ENCODE data around the gene TTC9C. TPM values are rescaled to one million over a fixed set of nuclear protein-coding genes. Genes with fewer than 3 reads are reported as not detected.

The TTC9C gene
- total and polyA plus RNA-seq, 2 of the 13 experiments (the other 11 are each of a cell fraction or from before 2014, with no cell fraction given) = 28.0 to 36.4 TPM

DNA sequence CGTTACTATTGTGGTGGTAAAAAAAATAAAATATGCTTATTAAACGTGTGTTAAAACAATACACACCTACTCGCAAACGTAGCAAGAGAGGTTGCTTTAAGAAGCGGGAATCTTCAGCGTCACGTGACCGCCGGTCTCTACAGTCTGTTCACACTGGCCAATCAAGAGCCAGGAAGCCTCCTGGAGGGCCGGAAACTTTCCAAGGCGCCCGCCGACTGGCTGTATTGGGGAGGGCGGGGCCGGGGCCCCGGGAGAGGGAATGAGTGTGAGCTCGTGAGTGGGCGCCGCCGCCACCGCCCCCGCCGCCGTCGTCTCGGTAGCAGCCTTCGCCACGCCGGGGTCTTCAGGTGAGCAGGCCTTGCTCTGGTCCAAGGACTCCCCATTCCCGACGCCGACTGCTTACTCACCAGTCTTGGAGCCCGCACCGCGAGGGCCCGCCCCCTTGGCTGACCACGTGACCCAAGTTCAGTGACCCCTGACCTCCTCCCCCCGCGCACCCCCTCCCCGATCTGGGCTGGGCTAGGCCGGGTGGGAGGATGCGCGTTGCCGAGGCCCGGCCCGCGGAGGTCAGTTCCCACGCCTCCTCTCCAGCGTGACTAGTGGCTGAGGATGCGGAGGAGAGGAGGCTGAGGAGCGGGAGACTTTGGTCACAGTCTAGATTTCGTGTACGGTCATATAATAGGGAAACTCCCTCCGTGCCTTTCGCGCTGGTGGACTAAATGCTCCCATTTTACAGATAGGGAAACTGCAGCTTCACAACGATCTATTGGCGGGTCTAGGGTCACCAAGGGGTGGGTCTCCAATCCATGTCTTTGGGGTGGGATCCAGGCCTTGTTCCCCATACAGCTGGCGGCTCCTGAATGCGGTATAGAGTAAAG, 43.1 kb downstream of the TTC9C start, which contains the start of gene TAF6L (continued):
- TF ChIP-seq, protein P1, sequence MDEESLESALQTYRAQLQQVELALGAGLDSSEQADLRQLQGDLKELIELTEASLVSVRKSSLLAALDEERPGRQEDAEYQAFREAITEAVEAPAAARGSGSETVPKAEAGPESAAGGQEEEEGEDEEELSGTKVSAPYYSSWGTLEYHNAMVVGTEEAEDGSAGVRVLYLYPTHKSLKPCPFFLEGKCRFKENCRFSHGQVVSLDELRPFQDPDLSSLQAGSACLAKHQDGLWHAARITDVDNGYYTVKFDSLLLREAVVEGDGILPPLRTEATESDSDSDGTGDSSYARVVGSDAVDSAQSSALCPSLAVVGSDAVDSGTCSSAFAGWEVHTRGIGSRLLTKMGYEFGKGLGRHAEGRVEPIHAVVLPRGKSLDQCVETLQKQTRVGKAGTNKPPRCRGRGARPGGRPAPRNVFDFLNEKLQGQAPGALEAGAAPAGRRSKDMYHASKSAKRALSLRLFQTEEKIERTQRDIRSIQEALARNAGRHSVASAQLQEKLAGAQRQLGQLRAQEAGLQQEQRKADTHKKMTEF (CRISPR knock-in tag; IDR thresholded peaks at IDR 0.05) = peak; percentile 86; the same call in 1 of the 2 replicates
- TF ChIP-seq ZNF33A (CRISPR knock-in tag; IDR thresholded peaks at IDR 0.05; ENCODE audit: borderline replicate concordance) (no peak), ZNF225 (CRISPR knock-in tag; IDR thresholded peaks at IDR 0.05) (peak; percentile 80; the same call in 1 of the 2 replicates), ZBTB7B (CRISPR knock-in tag; IDR thresholded peaks at IDR 0.05) (no peak; the same call in 1 of the 2 replicates), ZNF883 (CRISPR knock-in tag; IDR thresholded peaks at IDR 0.05; ENCODE audit: not compliant biosample characterization) (peak; percentile 56), ARID2 (CRISPR knock-in tag; IDR thresholded peaks at IDR 0.05; ENCODE audit: borderline replicate concordance) (no peak), ZNF33B (CRISPR knock-in tag; IDR thresholded peaks at IDR 0.05) (no peak), AKAP8 (CRISPR knock-in tag; IDR thresholded peaks at IDR 0.05) (no peak), SNAI1 (CRISPR knock-in tag; IDR thresholded peaks at IDR 0.05; ENCODE audit: borderline replicate concordance) (no peak), ZSCAN9 (CRISPR knock-in tag; IDR thresholded peaks at IDR 0.05; ENCODE audit: borderline replicate concordance) (no peak), RXRB (CRISPR knock-in tag; IDR thresholded peaks at IDR 0.05; ENCODE audit: borderline replicate concordance) (peak; percentile 80; the same call in 1 of the 2 replicates), KDM5B (CRISPR knock-in tag; IDR thresholded peaks at IDR 0.05; ENCODE audit: borderline replicate concordance) (no peak; the same call in 1 of the 2 replicates), ZSCAN31 (CRISPR knock-in tag; IDR thresholded peaks at IDR 0.05; ENCODE audit: low read depth) (peak; percentile 76; the same call in 1 of the 2 replicates), RXRA (CRISPR knock-in tag; IDR thresholded peaks at IDR 0.05) (peak; percentile 92), GATA4 (IDR thresholded peaks at IDR 0.05; ENCODE audit: borderline replicate concordance, low read depth) (no peak), ZNF614 (CRISPR knock-in tag; IDR thresholded peaks at IDR 0.05; ENCODE audit: borderline replicate concordance) (no peak), ZNF839 (CRISPR knock-in tag; IDR thresholded peaks at IDR 0.05; ENCODE audit: borderline replicate concordance) (peak; percentile 83; the same call in 1 of the 2 replicates), ZNF224 (CRISPR knock-in tag; IDR thresholded peaks at IDR 0.05) (no peak)
- TF ChIP-seq, protein P2, sequence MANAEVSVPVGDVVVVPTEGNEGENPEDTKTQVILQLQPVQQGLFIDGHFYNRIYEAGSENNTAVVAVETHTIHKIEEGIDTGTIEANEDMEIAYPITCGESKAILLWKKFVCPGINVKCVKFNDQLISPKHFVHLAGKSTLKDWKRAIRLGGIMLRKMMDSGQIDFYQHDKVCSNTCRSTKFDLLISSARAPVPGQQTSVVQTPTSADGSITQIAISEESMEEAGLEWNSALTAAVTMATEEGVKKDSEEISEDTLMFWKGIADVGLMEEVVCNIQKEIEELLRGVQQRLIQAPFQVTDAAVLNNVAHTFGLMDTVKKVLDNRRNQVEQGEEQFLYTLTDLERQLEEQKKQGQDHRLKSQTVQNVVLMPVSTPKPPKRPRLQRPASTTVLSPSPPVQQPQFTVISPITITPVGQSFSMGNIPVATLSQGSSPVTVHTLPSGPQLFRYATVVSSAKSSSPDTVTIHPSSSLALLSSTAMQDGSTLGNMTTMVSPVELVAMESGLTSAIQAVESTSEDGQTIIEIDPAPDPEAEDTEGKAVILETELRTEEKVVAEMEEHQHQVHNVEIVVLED (CRISPR knock-in tag; IDR thresholded peaks at IDR 0.05; ENCODE audit: borderline replicate concordance) = no peak; the same call in 1 of the 2 replicates
- TF ChIP-seq, protein P3, sequence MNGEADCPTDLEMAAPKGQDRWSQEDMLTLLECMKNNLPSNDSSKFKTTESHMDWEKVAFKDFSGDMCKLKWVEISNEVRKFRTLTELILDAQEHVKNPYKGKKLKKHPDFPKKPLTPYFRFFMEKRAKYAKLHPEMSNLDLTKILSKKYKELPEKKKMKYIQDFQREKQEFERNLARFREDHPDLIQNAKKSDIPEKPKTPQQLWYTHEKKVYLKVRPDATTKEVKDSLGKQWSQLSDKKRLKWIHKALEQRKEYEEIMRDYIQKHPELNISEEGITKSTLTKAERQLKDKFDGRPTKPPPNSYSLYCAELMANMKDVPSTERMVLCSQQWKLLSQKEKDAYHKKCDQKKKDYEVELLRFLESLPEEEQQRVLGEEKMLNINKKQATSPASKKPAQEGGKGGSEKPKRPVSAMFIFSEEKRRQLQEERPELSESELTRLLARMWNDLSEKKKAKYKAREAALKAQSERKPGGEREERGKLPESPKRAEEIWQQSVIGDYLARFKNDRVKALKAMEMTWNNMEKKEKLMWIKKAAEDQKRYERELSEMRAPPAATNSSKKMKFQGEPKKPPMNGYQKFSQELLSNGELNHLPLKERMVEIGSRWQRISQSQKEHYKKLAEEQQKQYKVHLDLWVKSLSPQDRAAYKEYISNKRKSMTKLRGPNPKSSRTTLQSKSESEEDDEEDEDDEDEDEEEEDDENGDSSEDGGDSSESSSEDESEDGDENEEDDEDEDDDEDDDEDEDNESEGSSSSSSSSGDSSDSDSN (CRISPR knock-in tag; IDR thresholded peaks at IDR 0.05) = peak; percentile 44
- TF ChIP-seq, protein P4, sequence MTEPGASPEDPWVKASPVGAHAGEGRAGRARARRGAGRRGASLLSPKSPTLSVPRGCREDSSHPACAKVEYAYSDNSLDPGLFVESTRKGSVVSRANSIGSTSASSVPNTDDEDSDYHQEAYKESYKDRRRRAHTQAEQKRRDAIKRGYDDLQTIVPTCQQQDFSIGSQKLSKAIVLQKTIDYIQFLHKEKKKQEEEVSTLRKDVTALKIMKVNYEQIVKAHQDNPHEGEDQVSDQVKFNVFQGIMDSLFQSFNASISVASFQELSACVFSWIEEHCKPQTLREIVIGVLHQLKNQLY (CRISPR knock-in tag; IDR thresholded peaks at IDR 0.05) = peak; percentile 69; the same call in 1 of the 2 replicates
- TF ChIP-seq, protein P5, sequence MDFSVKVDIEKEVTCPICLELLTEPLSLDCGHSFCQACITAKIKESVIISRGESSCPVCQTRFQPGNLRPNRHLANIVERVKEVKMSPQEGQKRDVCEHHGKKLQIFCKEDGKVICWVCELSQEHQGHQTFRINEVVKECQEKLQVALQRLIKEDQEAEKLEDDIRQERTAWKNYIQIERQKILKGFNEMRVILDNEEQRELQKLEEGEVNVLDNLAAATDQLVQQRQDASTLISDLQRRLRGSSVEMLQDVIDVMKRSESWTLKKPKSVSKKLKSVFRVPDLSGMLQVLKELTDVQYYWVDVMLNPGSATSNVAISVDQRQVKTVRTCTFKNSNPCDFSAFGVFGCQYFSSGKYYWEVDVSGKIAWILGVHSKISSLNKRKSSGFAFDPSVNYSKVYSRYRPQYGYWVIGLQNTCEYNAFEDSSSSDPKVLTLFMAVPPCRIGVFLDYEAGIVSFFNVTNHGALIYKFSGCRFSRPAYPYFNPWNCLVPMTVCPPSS (IDR thresholded peaks at IDR 0.05) = no peak
